ENCODE results near the gene WNT9A.

DNA sequence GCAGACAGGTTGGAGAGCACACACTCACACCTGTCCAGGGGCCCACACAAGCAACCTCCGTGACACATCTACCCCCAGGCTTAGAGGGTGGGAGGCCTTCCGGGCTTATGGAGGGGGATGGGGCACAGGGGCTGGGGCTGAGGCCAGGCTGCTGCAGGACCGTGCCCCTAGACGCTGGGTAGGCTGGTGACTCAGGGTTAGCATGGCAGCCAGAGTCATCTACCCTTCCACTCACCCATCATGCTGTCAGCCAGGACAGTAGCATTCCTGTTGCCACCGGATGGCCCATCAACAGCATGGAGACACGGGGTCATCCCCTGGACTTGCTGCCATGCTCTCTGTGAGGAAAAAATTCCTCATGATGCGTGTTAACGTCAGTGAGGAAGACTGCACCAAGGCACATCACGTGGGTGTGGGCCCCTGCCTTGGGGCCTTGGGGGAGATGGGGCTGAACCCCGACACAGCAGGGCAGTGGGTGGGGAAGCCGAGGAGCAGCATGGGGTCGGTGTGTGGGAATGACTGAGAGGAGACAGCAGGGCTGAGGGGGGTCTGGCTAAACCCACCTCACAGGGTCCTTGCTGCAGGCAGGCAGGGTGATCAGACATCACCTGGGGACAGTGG lies 52.8 kb downstream of the WNT9A start:
- no peak for TF ChIP-seq CTCF (IDR thresholded peaks at IDR 0.05)
- TF ChIP-seq, protein P1, sequence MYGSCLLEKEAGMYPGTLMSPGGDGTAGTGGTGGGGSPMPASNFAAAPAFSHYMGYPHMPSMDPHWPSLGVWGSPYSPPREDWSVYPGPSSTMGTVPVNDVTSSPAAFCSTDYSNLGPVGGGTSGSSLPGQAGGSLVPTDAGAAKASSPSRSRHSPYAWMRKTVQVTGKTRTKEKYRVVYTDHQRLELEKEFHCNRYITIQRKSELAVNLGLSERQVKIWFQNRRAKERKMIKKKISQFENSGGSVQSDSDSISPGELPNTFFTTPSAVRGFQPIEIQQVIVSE (CRISPR knock-in tag; IDR thresholded peaks at IDR 0.05; ENCODE audit: borderline replicate concordance) = no peak
